SK-N-SH (cell line): Measurements from ENCODE around the gene PTGIS.

Source experiments
- CHD2 ChIP-seq: fragments of 150-350 bp; IDR thresholded peaks from 2 replicates; pipeline ENCODE4 v1.6.1; 2018; ENCODE audit warnings: low read length; ENCODE audit not compliant: partially characterized antibody
- CTCF ChIP-seq: fragments of 200-600 bp; sonication (generic); IDR thresholded peaks from 2 replicates; pipeline ENCODE4 v1.6.1; 2017; ENCODE audit warnings: antibody characterized with exemption, mild to moderate bottlenecking, moderate library complexity
- EZH2phosphoT487 ChIP-seq: fragments of 200-600 bp; sonication (generic); IDR thresholded peaks from 2 replicates; pipeline ENCODE4 v1.6.1; 2017; ENCODE audit warnings: low read depth, mixed run types, mild to moderate bottlenecking, antibody characterized with exemption, moderate library complexity, borderline replicate concordance
- GABPA ChIP-seq: IDR thresholded peaks from 2 replicates; pipeline ENCODE4 v1.4.0; 2012; ENCODE audit warnings: low read depth, mild to moderate bottlenecking
- JUND ChIP-seq: IDR thresholded peaks from 2 replicates; pipeline ENCODE4 v1.4.0; 2012
- MAX ChIP-seq: IDR thresholded peaks from 2 replicates; pipeline ENCODE4 v1.4.0; 2012; ENCODE audit warnings: low read depth
- MEF2A ChIP-seq: IDR thresholded peaks from 2 replicates; pipeline ENCODE4 v1.4.0; 2012; ENCODE audit warnings: low read depth, borderline replicate concordance
- MXI1 ChIP-seq: IDR thresholded peaks from 2 replicates; pipeline ENCODE4 v1.6.1; 2012; ENCODE audit warnings: mild to moderate bottlenecking, low read depth, low read length, improper control_type of control experiment
- PBX3 ChIP-seq: IDR thresholded peaks from 2 replicates; pipeline ENCODE4; 2012
- RAD21 ChIP-seq: IDR thresholded peaks from 2 replicates; pipeline ENCODE4 v1.6.1; 2012; ENCODE audit warnings: mild to moderate bottlenecking, low read length
- RXRA ChIP-seq: IDR thresholded peaks from 2 replicates; pipeline ENCODE4 v1.4.0; 2012; ENCODE audit warnings: low read depth, mild to moderate bottlenecking, borderline replicate concordance
- SMC3 ChIP-seq: IDR thresholded peaks from 2 replicates; pipeline ENCODE4 v1.6.1; 2012; ENCODE audit warnings: low read depth, low read length, improper control_type of control experiment
- USF1 ChIP-seq: IDR thresholded peaks from 2 replicates; pipeline ENCODE4 v1.4.0; 2012; ENCODE audit warnings: low read depth, borderline replicate concordance
- USF2 ChIP-seq: fragments of 150-350 bp; IDR thresholded peaks from 2 replicates; pipeline ENCODE4 v1.6.1; 2017; ENCODE audit warnings: antibody characterized with exemption, low read length, low read depth, borderline replicate concordance

GRCh38 chr20:49519777-49520359 is 48.1 kb downstream of the PTGIS start:
- TF ChIP-seq MAX (no peak), EZH2phosphoT487 (no peak), PBX3 (no peak), CTCF (no peak), SMC3 (no peak), MEF2A (no peak), RAD21 (no peak), USF1 (no peak), MXI1 (no peak), USF2 (no peak), GABPA (no peak), RXRA (no peak), CHD2 (no peak), JUND (no peak)
